Tibial artery (tissue), 4 donors: ENCODE results near the gene MKLN1.
"Not testable (repeated sequence)": the region's sequence is repeated elsewhere in the genome, so short reads cannot be mapped to it uniquely, and the experiment has no call there.

Experiments
- DNase-seq, 2 donors: peaks; one replicate each; pipeline ENCODE4 v3.0.0-alpha.2; 2019
- H3K27ac ChIP-seq, 2 donors: fragments of 200-600 bp; sonication (generic) in 1 of 2; 1 replicate in 1 of 2; 2 replicates in 1 of 2; pipeline ENCODE4 v1.5.1; 2018 to 2019; ENCODE audit warnings: mild to moderate bottlenecking in 1 of 2
- H3K27me3 ChIP-seq, 2 donors: fragments of 200-600 bp; sonication (generic) in 1 of 2; one replicate each; pipeline versions ENCODE4 v1.5.1 to v1.6.0; 2016 to 2019
- H3K36me3 ChIP-seq, 3 donors: fragments of 200-600 bp; sonication (generic) in 2 of 3; one replicate each; pipeline ENCODE4 v1.5.1; 2016 to 2019; ENCODE audit warnings: mild to moderate bottlenecking in 2 of 3
- H3K4me1 ChIP-seq, 4 donors: fragments of 200-600 bp; sonication (generic) in 2 of 4; 1 replicate in 3 of 4; 2 replicates in 1 of 4; pipeline ENCODE4 v1.5.1; 2016 to 2019
- H3K4me3 ChIP-seq, 2 donors: fragments of 200-600 bp; sonication (generic) in 1 of 2; 1 replicate in 1 of 2; 2 replicates in 1 of 2; pipeline ENCODE4 v1.5.1; 2018 to 2019; ENCODE audit warnings: mild to moderate bottlenecking in 2 of 2
- H3K9me3 ChIP-seq, 3 donors: fragments of 200-600 bp; sonication (generic) in 1 of 3; one replicate each; pipeline ENCODE4 v1.5.1; 2016 to 2019
- CTCF ChIP-seq, 2 experiments: fragments of 200-600 bp in 1 of 2; fragments of 450-650 bp in 1 of 2; IDR thresholded peaks; one replicate each; pipeline ENCODE4 v1.5.1; 2017 to 2019; ENCODE audit warnings: antibody characterized with exemption in 2 of 2, mild to moderate bottlenecking in 1 of 2, moderate library complexity in 1 of 2
- intact Hi-C: fragments of 100-400 bp; cut with DNase I; formaldehyde crosslinking; loops from one replicate; pipeline ENCODE4 v1.15.0; 2023; ENCODE audit warnings: low total_unique reads

Gene MKLN1

DNA sequence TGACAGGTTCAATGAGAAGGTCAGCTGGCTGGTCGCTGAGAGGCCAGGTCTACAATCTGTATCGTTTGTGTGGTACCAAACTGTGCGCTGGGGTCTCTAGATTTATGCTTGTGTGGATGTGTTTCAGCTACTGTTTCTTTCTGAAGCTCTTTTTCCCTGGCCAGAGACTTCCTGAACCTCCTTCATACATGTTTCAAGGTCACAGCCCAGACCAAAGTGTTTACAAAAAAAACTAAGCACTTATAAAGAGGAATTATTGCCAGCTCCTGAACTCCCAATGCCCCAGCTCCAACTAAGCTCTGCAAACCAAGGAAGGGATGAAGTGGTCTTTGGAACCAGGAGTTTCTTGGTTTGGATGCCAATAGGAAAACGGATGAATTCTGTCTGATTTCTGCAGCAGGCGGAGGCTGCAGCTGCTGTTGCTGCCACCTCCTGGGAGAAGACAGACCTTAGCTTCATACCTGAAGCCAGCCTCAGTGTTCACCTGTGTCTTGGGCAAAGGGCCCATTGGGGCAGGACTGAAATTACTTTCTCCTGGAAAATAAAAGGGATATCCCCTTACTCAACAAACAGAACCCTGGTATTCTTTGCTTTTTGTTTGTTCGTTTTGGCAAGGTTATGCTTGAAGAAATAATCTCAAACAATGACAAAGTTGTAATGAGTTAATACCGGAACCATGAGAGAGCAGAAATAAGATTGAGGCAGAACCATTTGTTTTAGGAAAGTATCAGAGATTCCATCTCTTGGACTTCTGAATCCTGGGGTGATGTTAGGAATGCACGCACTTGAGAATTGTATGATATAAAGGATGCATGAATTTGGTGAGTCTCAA lies 24.6 kb upstream of the MKLN1 start:
- no peak for DNase-seq
- H3K27ac ChIP-seq = no peak overlapping the region
- H3K9me3 ChIP-seq = no peaks in the 10 kb centered on the region
- no peaks in the 10 kb centered on the region for H3K27me3 ChIP-seq
- H3K4me1 ChIP-seq = peaks cover 0 to 34% (median 4%) of the 10 kb centered on the region in 4 donors
- no peak overlapping the region for H3K4me3 ChIP-seq
- H3K36me3 ChIP-seq = no peaks in the 10 kb centered on the region
- intact Hi-C loops = no loop called here
- peak; percentile 40 to 41 for TF ChIP-seq CTCF (IDR thresholded peaks at IDR 0.05)

- intact Hi-C loops = no loop called here
- DNase-seq = no peak
Observed at GRCh38 chr7:131305152-131305551, 22.5 kb upstream of the MKLN1 start.

DNA sequence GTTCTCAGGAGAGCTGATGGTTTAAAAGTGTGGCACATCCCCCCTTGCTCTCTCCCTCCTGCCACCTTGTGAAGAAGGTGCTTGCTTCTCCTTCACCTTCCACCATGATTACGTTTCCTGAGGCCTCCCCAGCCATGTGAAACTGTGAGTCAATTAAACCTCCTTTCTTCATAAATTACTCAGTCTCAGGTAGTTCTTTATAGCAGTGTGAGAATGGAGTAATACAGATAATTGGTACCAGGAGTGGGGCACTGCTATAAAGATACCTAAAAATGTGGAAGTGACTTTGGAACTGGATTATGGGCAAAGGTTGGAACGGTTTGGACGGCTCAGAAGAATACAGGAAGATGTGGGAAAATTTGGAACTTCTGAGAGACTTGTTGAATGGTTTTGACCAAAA lies 21.6 kb upstream of the MKLN1 start:
- H3K4me3 ChIP-seq, intact Hi-C loops, DNase-seq: not testable (repeated sequence)

More at GRCh38 chr7:131305152-131305551, 22.5 kb upstream of the MKLN1 start:
- no peaks in the 10 kb centered on the region for H3K9me3 ChIP-seq
- H3K36me3 ChIP-seq = no peaks in the 10 kb centered on the region
- H3K4me3 ChIP-seq = no peak overlapping the region
- H3K27ac ChIP-seq = no peak overlapping the region
- H3K4me1 ChIP-seq = peaks cover 0 to 24% (median 4%) of the 10 kb centered on the region in 4 donors
- TF ChIP-seq CTCF (IDR thresholded peaks at IDR 0.05) = no peak
- no peaks in the 10 kb centered on the region for H3K27me3 ChIP-seq

GRCh38 chr7:131306777-131307176 lies 20.9 kb upstream of the MKLN1 start:
- no peak overlapping the region for H3K4me3 ChIP-seq
- H3K4me1 ChIP-seq = peaks cover 0 to 8% (median 0%) of the 10 kb centered on the region in 4 donors
- H3K36me3 ChIP-seq = no peaks in the 10 kb centered on the region
- no peak overlapping the region for H3K27ac ChIP-seq
- intact Hi-C loops = no loop called here
- no peaks in the 10 kb centered on the region for H3K9me3 ChIP-seq
- H3K27me3 ChIP-seq = no peaks in the 10 kb centered on the region
- TF ChIP-seq CTCF (IDR thresholded peaks at IDR 0.05) = no peak
- DNase-seq = no peak

More for the DNA sequence above, 21.6 kb upstream of the MKLN1 start:
- H3K27me3 ChIP-seq, H3K27ac ChIP-seq, H3K36me3 ChIP-seq, H3K9me3 ChIP-seq: not testable (repeated sequence)
- H3K4me1 ChIP-seq = peaks cover 0 to 16% (median under 1%) of the 10 kb centered on the region in 4 donors

- H3K27ac ChIP-seq = no peak overlapping the region
Observed at GRCh38 chr7:131307627-131308026, 20.0 kb upstream of the MKLN1 start.

More at GRCh38 chr7:131307627-131308026, 20.0 kb upstream of the MKLN1 start:
- no peak for TF ChIP-seq CTCF (IDR thresholded peaks at IDR 0.05)
- peaks cover 0 to 4% (median 0%) of the 10 kb centered on the region in 3 donors for H3K9me3 ChIP-seq
- no peak overlapping the region for H3K4me3 ChIP-seq
- intact Hi-C loops = no loop called here
- H3K27me3 ChIP-seq = no peaks in the 10 kb centered on the region
- H3K4me1 ChIP-seq = peaks cover 0 to 5% (median 0%) of the 10 kb centered on the region in 4 donors
- no peaks in the 10 kb centered on the region for H3K36me3 ChIP-seq
- DNase-seq = no peak
